ENCODE data around the gene ZNF544. TPM values are rescaled to one million over a fixed set of nuclear protein-coding genes. Genes with fewer than 3 reads are reported as not detected.

ZNF544 gene
- total RNA-seq, 1 donor = 32.9 TPM

GRCh38 chr19:58203814-58204475 lies 24.8 kb upstream of the ZNF544 start:
- Histone ChIP-seq H2AFZ (ENCODE audit: low read length) (no peak overlapping the region), H3K27me3 (ENCODE audit: insufficient read depth, low read length) (no peaks in the 10 kb centered on the region), H3K9me3 (ENCODE audit: low read depth, low read length) (peaks cover 66% of the 10 kb centered on the region), H3K4me1 (ENCODE audit: insufficient read depth, low read length) (no peaks in the 10 kb centered on the region), H3K79me2 (ENCODE audit: insufficient read depth, low read length) (peaks cover 13% of the 10 kb centered on the region), H3K27ac (ENCODE audit: low read depth, low read length) (no peak overlapping the region), H3K4me2 (ENCODE audit: insufficient read depth, low read length) (no peak overlapping the region), H4K20me1 (ENCODE audit: insufficient read depth, low read length) (no peaks in the 10 kb centered on the region), H3K4me3 (ENCODE audit: insufficient read depth, low read length) (peak overlapping the region; percentile 2), H3K36me3 (ENCODE audit: insufficient read depth, low read length) (peaks cover 64% of the 10 kb centered on the region)
- TF ChIP-seq CTCF (IDR thresholded peaks at IDR 0.05; ENCODE audit: extremely low read depth, low read depth, low read length) = no peak
- DNase-seq (ENCODE audit: insufficient read length, low spot score, missing footprints) = peak; percentile 67

- H3K27ac ChIP-seq (ENCODE audit: low read depth, low read length) = no peak overlapping the region
- no peak overlapping the region for H3K4me3 ChIP-seq (ENCODE audit: insufficient read depth, low read length)
- H3K79me2 ChIP-seq (ENCODE audit: insufficient read depth, low read length) = peaks cover 13% of the 10 kb centered on the region
- no peak overlapping the region for H2AFZ ChIP-seq (ENCODE audit: low read length)
- peaks cover 61% of the 10 kb centered on the region for H3K36me3 ChIP-seq (ENCODE audit: insufficient read depth, low read length)
- no peak overlapping the region for H3K4me2 ChIP-seq (ENCODE audit: insufficient read depth, low read length)
- DNase-seq (ENCODE audit: insufficient read length, low spot score, missing footprints) = no peak
- H4K20me1 ChIP-seq (ENCODE audit: insufficient read depth, low read length) = no peaks in the 10 kb centered on the region
- no peaks in the 10 kb centered on the region for H3K4me1 ChIP-seq (ENCODE audit: insufficient read depth, low read length)
- H3K27me3 ChIP-seq (ENCODE audit: insufficient read depth, low read length) = no peaks in the 10 kb centered on the region
- peaks cover 65% of the 10 kb centered on the region for H3K9me3 ChIP-seq (ENCODE audit: low read depth, low read length)
- TF ChIP-seq CTCF (IDR thresholded peaks at IDR 0.05; ENCODE audit: extremely low read depth, low read depth, low read length) = no peak
Measured at GRCh38 chr19:58204566-58204965, 24.1 kb upstream of the ZNF544 start.

- peaks cover 2% of the 10 kb centered on the region for H3K79me2 ChIP-seq (ENCODE audit: insufficient read depth, low read length)
- peaks cover 67% of the 10 kb centered on the region for H3K36me3 ChIP-seq (ENCODE audit: insufficient read depth, low read length)
- no peaks in the 10 kb centered on the region for H3K27me3 ChIP-seq (ENCODE audit: insufficient read depth, low read length)
- peaks cover 73% of the 10 kb centered on the region for H3K9me3 ChIP-seq (ENCODE audit: low read depth, low read length)
- H2AFZ ChIP-seq (ENCODE audit: low read length) = no peak overlapping the region
- TF ChIP-seq CTCF (IDR thresholded peaks at IDR 0.05; ENCODE audit: extremely low read depth, low read depth, low read length) = no peak
- no peak for DNase-seq (ENCODE audit: insufficient read length, low spot score, missing footprints)
- no peaks in the 10 kb centered on the region for H3K4me1 ChIP-seq (ENCODE audit: insufficient read depth, low read length)
- no peaks in the 10 kb centered on the region for H4K20me1 ChIP-seq (ENCODE audit: insufficient read depth, low read length)
- no peak overlapping the region for H3K27ac ChIP-seq (ENCODE audit: low read depth, low read length)
- no peak overlapping the region for H3K4me3 ChIP-seq (ENCODE audit: insufficient read depth, low read length)
- no peak overlapping the region for H3K4me2 ChIP-seq (ENCODE audit: insufficient read depth, low read length)
Measured at GRCh38 chr19:58209577-58209976, 19.1 kb upstream of the ZNF544 start.

GRCh38 chr19:58212336-58213074 lies 16.2 kb upstream of the ZNF544 start:
- peaks cover 52% of the 10 kb centered on the region for H3K36me3 ChIP-seq (ENCODE audit: insufficient read depth, low read length)
- no peak overlapping the region for H3K4me2 ChIP-seq (ENCODE audit: insufficient read depth, low read length)
- no peak for TF ChIP-seq CTCF (IDR thresholded peaks at IDR 0.05; ENCODE audit: extremely low read depth, low read depth, low read length)
- H3K27ac ChIP-seq (ENCODE audit: low read depth, low read length) = no peak overlapping the region
- no peak overlapping the region for H2AFZ ChIP-seq (ENCODE audit: low read length)
- H3K79me2 ChIP-seq (ENCODE audit: insufficient read depth, low read length) = no peaks in the 10 kb centered on the region
- H3K27me3 ChIP-seq (ENCODE audit: insufficient read depth, low read length) = no peaks in the 10 kb centered on the region
- H3K4me1 ChIP-seq (ENCODE audit: insufficient read depth, low read length) = no peaks in the 10 kb centered on the region
- H4K20me1 ChIP-seq (ENCODE audit: insufficient read depth, low read length) = no peaks in the 10 kb centered on the region
- peaks cover 68% of the 10 kb centered on the region for H3K9me3 ChIP-seq (ENCODE audit: low read depth, low read length)
- DNase-seq (ENCODE audit: insufficient read length, low spot score, missing footprints) = no peak
- peak overlapping the region; percentile 14 for H3K4me3 ChIP-seq (ENCODE audit: insufficient read depth, low read length)

All from osteoblast (primary cell).